ENCODE measurements around the gene MALSU1.

MALSU1 gene

GRCh38 chr7:23337374-23337773, 38.2 kb downstream of the MALSU1 start:
- no peak for DNase-seq

- no peak for DNase-seq
Measured at GRCh38 chr7:23338439-23338838, 39.3 kb downstream of the MALSU1 start.

GRCh38 chr7:23338863-23339262, 39.7 kb downstream of the MALSU1 start:
- no peak for DNase-seq

- DNase-seq: no peak
Measured at GRCh38 chr7:23341846-23342598, 42.9 kb downstream of the MALSU1 start.

- DNase-seq: no peak
Measured at GRCh38 chr7:23343102-23343501, 44.0 kb downstream of the MALSU1 start.

- no peak for DNase-seq
Measured at GRCh38 chr7:23343806-23344475, 44.8 kb downstream of the MALSU1 start.

- no peak for DNase-seq
Measured at GRCh38 chr7:23345601-23346000, 46.5 kb downstream of the MALSU1 start.

- no peak for DNase-seq
Measured at GRCh38 chr7:23346316-23346715, 47.2 kb downstream of the MALSU1 start.

- DNase-seq: no peak
Measured at GRCh38 chr7:23347033-23347681, 48.0 kb downstream of the MALSU1 start.

GRCh38 chr7:23347682-23348180, 48.6 kb downstream of the MALSU1 start:
- no peak for DNase-seq

- no peak for DNase-seq
Measured at GRCh38 chr7:23349484-23350157, 50.5 kb downstream of the MALSU1 start.

GRCh38 chr7:23350466-23350865, 51.3 kb downstream of the MALSU1 start:
- DNase-seq: no peak

- DNase-seq: no peak
Measured at GRCh38 chr7:23353172-23353571, 54.0 kb downstream of the MALSU1 start.

GRCh38 chr7:23356168-23356567, 57.0 kb downstream of the MALSU1 start:
- DNase-seq: no peak

- no peak for DNase-seq
Measured at GRCh38 chr7:23356726-23357125, 57.6 kb downstream of the MALSU1 start.

GRCh38 chr7:23357190-23358093, 58.3 kb downstream of the MALSU1 start:
- no peak for DNase-seq

- no peak for DNase-seq
Measured at GRCh38 chr7:23358152-23358674, 59.1 kb downstream of the MALSU1 start.
